ENCODE data around the gene HSPA4. TPM values are rescaled to one million over a fixed set of nuclear protein-coding genes. Genes with fewer than 3 reads are reported as not detected.
"Not testable (repeated sequence)": the region's sequence is repeated elsewhere in the genome, so short reads cannot be mapped to it uniquely, and the experiment has no call there.

The HSPA4 gene
- total RNA-seq, 1 donor from 2014 or later: 112 TPM

- no peak for DNase-seq (ENCODE audit: low spot score)
- Mint-ChIP-seq H3K27me3 (ENCODE audit: low read depth) (peaks cover 18% of the 10 kb centered on the region), H3K27ac (ENCODE audit: unreplicated experiment) (no peak overlapping the region), H3K4me3 (ENCODE audit: unreplicated experiment) (no peak overlapping the region), H3K9me3 (ENCODE audit: low read depth) (peaks cover 12% of the 10 kb centered on the region), H3K36me3 (ENCODE audit: low read depth) (peaks cover 4% of the 10 kb centered on the region), H3K4me1 (ENCODE audit: low read depth) (no peaks in the 10 kb centered on the region)
- TF ChIP-seq, protein P1, sequence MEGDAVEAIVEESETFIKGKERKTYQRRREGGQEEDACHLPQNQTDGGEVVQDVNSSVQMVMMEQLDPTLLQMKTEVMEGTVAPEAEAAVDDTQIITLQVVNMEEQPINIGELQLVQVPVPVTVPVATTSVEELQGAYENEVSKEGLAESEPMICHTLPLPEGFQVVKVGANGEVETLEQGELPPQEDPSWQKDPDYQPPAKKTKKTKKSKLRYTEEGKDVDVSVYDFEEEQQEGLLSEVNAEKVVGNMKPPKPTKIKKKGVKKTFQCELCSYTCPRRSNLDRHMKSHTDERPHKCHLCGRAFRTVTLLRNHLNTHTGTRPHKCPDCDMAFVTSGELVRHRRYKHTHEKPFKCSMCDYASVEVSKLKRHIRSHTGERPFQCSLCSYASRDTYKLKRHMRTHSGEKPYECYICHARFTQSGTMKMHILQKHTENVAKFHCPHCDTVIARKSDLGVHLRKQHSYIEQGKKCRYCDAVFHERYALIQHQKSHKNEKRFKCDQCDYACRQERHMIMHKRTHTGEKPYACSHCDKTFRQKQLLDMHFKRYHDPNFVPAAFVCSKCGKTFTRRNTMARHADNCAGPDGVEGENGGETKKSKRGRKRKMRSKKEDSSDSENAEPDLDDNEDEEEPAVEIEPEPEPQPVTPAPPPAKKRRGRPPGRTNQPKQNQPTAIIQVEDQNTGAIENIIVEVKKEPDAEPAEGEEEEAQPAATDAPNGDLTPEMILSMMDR (IDR thresholded peaks at IDR 0.05): no peak
Measured at GRCh38 chr5:133132717-133133116, 80.9 kb downstream of the HSPA4 start.

GRCh38 chr5:133133241-133133640 is 81.4 kb downstream of the HSPA4 start:
- DNase-seq (ENCODE audit: low spot score); H3K27ac Mint-ChIP-seq (ENCODE audit: unreplicated experiment); H3K4me3 Mint-ChIP-seq (ENCODE audit: unreplicated experiment); H3K4me1 Mint-ChIP-seq (ENCODE audit: low read depth); H3K36me3 Mint-ChIP-seq (ENCODE audit: low read depth): not testable (repeated sequence)
- Mint-ChIP-seq H3K27me3 (ENCODE audit: low read depth) (peaks cover 16% of the 10 kb centered on the region), H3K9me3 (ENCODE audit: low read depth) (peaks cover 12% of the 10 kb centered on the region)

GRCh38 chr5:133136890-133137289 is 85.1 kb downstream of the HSPA4 start:
- DNase-seq (ENCODE audit: low spot score); H3K36me3 Mint-ChIP-seq (ENCODE audit: low read depth); H3K4me1 Mint-ChIP-seq (ENCODE audit: low read depth); H3K27ac Mint-ChIP-seq (ENCODE audit: unreplicated experiment); H3K4me3 Mint-ChIP-seq (ENCODE audit: unreplicated experiment): not testable (repeated sequence)
- peaks cover 12% of the 10 kb centered on the region for H3K9me3 Mint-ChIP-seq (ENCODE audit: low read depth)
- peaks cover 20% of the 10 kb centered on the region for H3K27me3 Mint-ChIP-seq (ENCODE audit: low read depth)

DNA sequence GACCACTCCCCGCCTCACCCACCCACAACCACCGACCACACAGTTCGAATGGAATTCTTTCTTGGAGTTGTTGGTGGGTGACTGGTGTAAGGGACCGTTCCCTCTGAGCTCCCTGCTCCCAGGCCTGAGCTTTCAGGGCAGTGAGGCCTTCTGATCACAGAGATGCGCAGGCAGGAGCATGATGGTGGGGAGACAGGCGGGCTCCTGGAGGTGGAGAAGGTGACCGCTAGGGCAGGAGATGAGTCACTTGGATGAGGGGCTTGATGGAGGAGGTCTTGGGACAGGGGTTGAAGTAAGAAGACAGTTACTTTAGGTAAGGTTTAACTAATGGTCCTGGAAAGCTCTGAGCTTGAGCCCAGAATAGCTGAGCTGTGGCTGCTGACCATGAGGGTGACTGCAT is 88.5 kb downstream of the HSPA4 start:
- Mint-ChIP-seq H3K27me3 (ENCODE audit: low read depth) (peaks cover 25% of the 10 kb centered on the region), H3K27ac (ENCODE audit: unreplicated experiment) (no peak overlapping the region), H3K4me3 (ENCODE audit: unreplicated experiment) (no peak overlapping the region)

GRCh38 chr5:133141746-133142145 is 89.9 kb downstream of the HSPA4 start:
- peaks cover 4% of the 10 kb centered on the region for H3K36me3 Mint-ChIP-seq (ENCODE audit: low read depth)
- H3K27ac Mint-ChIP-seq (ENCODE audit: unreplicated experiment): no peak overlapping the region
- no peak for DNase-seq (ENCODE audit: low spot score)
- H3K4me1 Mint-ChIP-seq (ENCODE audit: low read depth): no peaks in the 10 kb centered on the region
- peaks cover 6% of the 10 kb centered on the region for H3K9me3 Mint-ChIP-seq (ENCODE audit: low read depth)
- H3K27me3 Mint-ChIP-seq (ENCODE audit: low read depth): peaks cover 16% of the 10 kb centered on the region
- H3K4me3 Mint-ChIP-seq (ENCODE audit: unreplicated experiment): no peak overlapping the region
- TF ChIP-seq, protein P1 (IDR thresholded peaks at IDR 0.05): no peak

More for the DNA sequence above, 88.5 kb downstream of the HSPA4 start:
- no peaks in the 10 kb centered on the region for H3K4me1 Mint-ChIP-seq (ENCODE audit: low read depth)
- H3K36me3 Mint-ChIP-seq (ENCODE audit: low read depth): peaks cover 6% of the 10 kb centered on the region
- TF ChIP-seq, protein P1 (IDR thresholded peaks at IDR 0.05): no peak
- DNase-seq (ENCODE audit: low spot score): peak; percentile 65
- H3K9me3 Mint-ChIP-seq (ENCODE audit: low read depth): peaks cover 17% of the 10 kb centered on the region

GRCh38 chr5:133142782-133143181 is 91.0 kb downstream of the HSPA4 start:
- no peak for DNase-seq (ENCODE audit: low spot score)
- Mint-ChIP-seq H3K27ac (ENCODE audit: unreplicated experiment) (no peak overlapping the region), H3K9me3 (ENCODE audit: low read depth) (peaks cover 5% of the 10 kb centered on the region), H3K36me3 (ENCODE audit: low read depth) (peaks cover 4% of the 10 kb centered on the region), H3K4me3 (ENCODE audit: unreplicated experiment) (no peak overlapping the region), H3K27me3 (ENCODE audit: low read depth) (peaks cover 16% of the 10 kb centered on the region), H3K4me1 (ENCODE audit: low read depth) (peaks cover under 1% of the 10 kb centered on the region)
- TF ChIP-seq, protein P1 (IDR thresholded peaks at IDR 0.05): no peak
